Body of pancreas (tissue), 4 donors: ENCODE results near the gene VRTN. TPM values are rescaled to one million over a fixed set of nuclear protein-coding genes. Genes with fewer than 3 reads are reported as not detected.

Experiments used
- ATAC-seq: fragments of 150-250 bp; one replicate; pipeline ENCODE4 v1.9.1; 2016
- DNase-seq, 4 donors: peaks; one replicate each; pipeline ENCODE4 v3.0.0-alpha.2; 2019
- H3K27ac ChIP-seq, 4 donors: fragments of 200-600 bp; sonication (generic); 1 replicate in 3 of 4; 2 replicates in 1 of 4; pipeline versions ENCODE4 v1.5.1 to v1.6.1; 2016 to 2019; ENCODE audit warnings: mild to moderate bottlenecking in 1 of 4, mixed read lengths in 1 of 4, moderate library complexity in 1 of 4
- H3K27me3 ChIP-seq, 2 donors: fragments of 200-600 bp; sonication (generic); one replicate each; pipeline ENCODE4 v1.6.0; 2016; ENCODE audit warnings: mild to moderate bottlenecking in 1 of 2
- H3K36me3 ChIP-seq, 2 donors: fragments of 200-600 bp; sonication (generic); replicated peaks in 1 of 2; 2 replicates each; pipeline ENCODE4 v1.5.1; 2016; ENCODE audit warnings: low read depth in 2 of 2; ENCODE audit not compliant: insufficient read depth in 1 of 2
- H3K4me1 ChIP-seq: fragments of 200-600 bp; sonication (generic); one replicate; pipeline ENCODE4 v1.6.0; 2016
- H3K4me3 ChIP-seq, 2 donors: fragments of 200-600 bp; sonication (generic); 1 replicate in 1 of 2; 2 replicates in 1 of 2; pipeline ENCODE4 v1.5.1; 2016 to 2019
- H3K9me3 ChIP-seq, 3 donors: fragments of 200-600 bp; sonication (generic); 1 replicate in 2 of 3; 2 replicates in 1 of 3; pipeline ENCODE4 v1.5.1; 2016
- POLR2A ChIP-seq, 3 donors: fragments of 450-650 bp; IDR thresholded peaks; one replicate each; pipeline ENCODE4 v1.6.1; 2016; ENCODE audit warnings: antibody characterized with exemption in 3 of 3, mild to moderate bottlenecking in 2 of 3
- WGBS, 2 donors: methylation state at CpG; one replicate each; pipeline ENCODE4 v1.1.5; 2017; 5-methylcytosine and 5-hydroxymethylcytosine counted together
- intact Hi-C: fragments of 100-400 bp; cut with DNase I; formaldehyde crosslinking; loops from one replicate; pipeline ENCODE4 v1.15.1; 2023
- total RNA-seq, 2 donors: library from RNA; depleted of rRNA; stranded (reverse); fragments of >200 nt; gene quantifications; one replicate each; pipeline ENCODE4 v1.1.0, GENCODE V29; 2016
- TF ChIP-seq, protein P1 (sequence below), 7 experiments: fragments of 450-650 bp in 4 of 7; fragments of 200-600 bp in 3 of 7; sonication (generic) in 3 of 7; IDR thresholded peaks; one replicate each; pipeline ENCODE4 v1.5.1; 2016 to 2019; ENCODE audit warnings: antibody characterized with exemption in 7 of 7

VRTN gene
- total RNA-seq, 2 donors from 2014 or later = not detected

GRCh38 chr14:74333909-74334308, 14.4 kb upstream of the VRTN start:
- no peaks in the 10 kb centered on the region for H3K36me3 ChIP-seq
- ATAC-seq = no peak
- H3K4me1 ChIP-seq = no peaks in the 10 kb centered on the region
- H3K27ac ChIP-seq = no peak overlapping the region
- WGBS, 2 donors = 84 to 86% methylated on average over 4 of the region's 4 CpGs
- H3K9me3 ChIP-seq = no peaks in the 10 kb centered on the region
- intact Hi-C loops = no loop called here
- H3K4me3 ChIP-seq = no peak overlapping the region
- no peak for TF ChIP-seq POLR2A (IDR thresholded peaks at IDR 0.05)
- TF ChIP-seq, protein P1, sequence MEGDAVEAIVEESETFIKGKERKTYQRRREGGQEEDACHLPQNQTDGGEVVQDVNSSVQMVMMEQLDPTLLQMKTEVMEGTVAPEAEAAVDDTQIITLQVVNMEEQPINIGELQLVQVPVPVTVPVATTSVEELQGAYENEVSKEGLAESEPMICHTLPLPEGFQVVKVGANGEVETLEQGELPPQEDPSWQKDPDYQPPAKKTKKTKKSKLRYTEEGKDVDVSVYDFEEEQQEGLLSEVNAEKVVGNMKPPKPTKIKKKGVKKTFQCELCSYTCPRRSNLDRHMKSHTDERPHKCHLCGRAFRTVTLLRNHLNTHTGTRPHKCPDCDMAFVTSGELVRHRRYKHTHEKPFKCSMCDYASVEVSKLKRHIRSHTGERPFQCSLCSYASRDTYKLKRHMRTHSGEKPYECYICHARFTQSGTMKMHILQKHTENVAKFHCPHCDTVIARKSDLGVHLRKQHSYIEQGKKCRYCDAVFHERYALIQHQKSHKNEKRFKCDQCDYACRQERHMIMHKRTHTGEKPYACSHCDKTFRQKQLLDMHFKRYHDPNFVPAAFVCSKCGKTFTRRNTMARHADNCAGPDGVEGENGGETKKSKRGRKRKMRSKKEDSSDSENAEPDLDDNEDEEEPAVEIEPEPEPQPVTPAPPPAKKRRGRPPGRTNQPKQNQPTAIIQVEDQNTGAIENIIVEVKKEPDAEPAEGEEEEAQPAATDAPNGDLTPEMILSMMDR (IDR thresholded peaks at IDR 0.05) = no peak
- H3K27me3 ChIP-seq = no peaks in the 10 kb centered on the region
- no peak for DNase-seq

- intact Hi-C loops = no loop called here
- Histone ChIP-seq H3K27ac (no peak overlapping the region), H3K4me1 (peaks cover 23% of the 10 kb centered on the region), H3K36me3 (no peaks in the 10 kb centered on the region), H3K9me3 (no peaks in the 10 kb centered on the region), H3K4me3 (no peak overlapping the region), H3K27me3 (no peaks in the 10 kb centered on the region)
- WGBS, 2 donors = 77 to 81% methylated on average over 2 of the region's 2 CpGs
- DNase-seq (no peak), ATAC-seq (no peak)
- TF ChIP-seq, protein P1 (IDR thresholded peaks at IDR 0.05) = no peak
- no peak for TF ChIP-seq POLR2A (IDR thresholded peaks at IDR 0.05)
Measured at GRCh38 chr14:74346341-74346740, 1.9 kb upstream of the VRTN start.

- no peak overlapping the region for H3K27ac ChIP-seq
- H3K9me3 ChIP-seq = no peaks in the 10 kb centered on the region
- 76 to 83% methylated on average over 6 to 7 of the region's 7 CpGs for WGBS, 2 donors
- H3K4me3 ChIP-seq = no peak overlapping the region
- intact Hi-C loops = no loop called here
- TF ChIP-seq, protein P1 (IDR thresholded peaks at IDR 0.05) = no peak
- TF ChIP-seq POLR2A (IDR thresholded peaks at IDR 0.05) = no peak
- DNase-seq (no peak), ATAC-seq (no peak)
- H3K4me1 ChIP-seq = peaks cover 23% of the 10 kb centered on the region
- no peaks in the 10 kb centered on the region for H3K27me3 ChIP-seq
- no peaks in the 10 kb centered on the region for H3K36me3 ChIP-seq
Measured at GRCh38 chr14:74347097-74347794, 1.0 kb upstream of the VRTN start.

DNA sequence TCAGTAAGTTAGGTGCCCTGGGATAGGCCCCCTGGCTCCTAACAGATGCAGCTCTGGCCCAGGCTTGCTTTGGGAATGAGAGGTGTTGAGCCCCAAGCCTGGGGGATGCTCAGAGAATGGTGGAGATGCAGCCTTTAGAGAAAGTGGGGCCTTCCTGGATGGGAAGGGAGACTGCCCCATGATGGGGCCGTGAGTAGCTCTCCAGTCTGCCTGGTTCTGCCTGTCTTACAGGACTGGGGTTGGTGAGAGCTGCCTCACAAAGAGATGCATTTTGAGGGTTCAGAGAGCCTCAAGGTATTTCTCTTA, 523 bp upstream of the VRTN start:
- 67 to 83% methylated on average over 1 of the region's 1 CpG for WGBS, 2 donors
- Histone ChIP-seq H3K9me3 (no peaks in the 10 kb centered on the region), H3K4me1 (peaks cover 23% of the 10 kb centered on the region), H3K4me3 (no peak overlapping the region), H3K36me3 (no peaks in the 10 kb centered on the region), H3K27me3 (no peaks in the 10 kb centered on the region), H3K27ac (no peak overlapping the region)
- ATAC-seq = no peak
- intact Hi-C loops = no loop called here
- TF ChIP-seq POLR2A (IDR thresholded peaks at IDR 0.05) = no peak
- no peak for DNase-seq

- no peak for TF ChIP-seq POLR2A (IDR thresholded peaks at IDR 0.05)
- TF ChIP-seq, protein P1 (IDR thresholded peaks at IDR 0.05) = no peak
- no peak overlapping the region for H3K4me3 ChIP-seq
- intact Hi-C loops = no loop called here
- no peak overlapping the region for H3K27ac ChIP-seq
- no peaks in the 10 kb centered on the region for H3K36me3 ChIP-seq
- 73 to 74% methylated on average over 15 of the region's 17 CpGs for WGBS, 2 donors
- ATAC-seq (no peak), DNase-seq (no peak)
- H3K9me3 ChIP-seq = no peaks in the 10 kb centered on the region
- no peaks in the 10 kb centered on the region for H3K27me3 ChIP-seq
- peaks cover 23% of the 10 kb centered on the region for H3K4me1 ChIP-seq
Measured at GRCh38 chr14:74348735-74349463, 628 bp downstream of the VRTN start.
